BJ (cell line): ENCODE data around the gene HGFAC. TPM values are rescaled to one million over a fixed set of nuclear protein-coding genes. Genes with fewer than 3 reads are reported as not detected.
A peak's percentile ranks its signal among the peaks of the same experiment; 100 is the strongest.

Experiments
- CTCF ChIA-PET: fragments of 350-600 bp; formaldehyde crosslinking; extraction: SDS; loops from one replicate; lab custom pipeline; 2021; ENCODE audit warnings: antibody characterized with exemption, inconsistent platforms; lab: Yijun Ruan, JAX
- POLR2A ChIA-PET: fragments of 300-600 bp; sonication (Branson Sonifier 250); formaldehyde crosslinking; extraction: SDS; loops from one replicate; lab custom pipeline; 2021; ENCODE audit warnings: antibody characterized with exemption; lab: Charles Lee
- DNase-seq: peaks from one replicate; pipeline ENCODE4 v3.0.0-alpha.2; 2011; ENCODE audit warnings: low read depth
- H3K27me3 ChIP-seq: 2 replicates; pipeline ENCODE4 v1.6.0; 2011; ENCODE audit warnings: low read length; ENCODE audit not compliant: control insufficient read depth, insufficient read depth
- H3K36me3 ChIP-seq: 2 replicates; pipeline ENCODE4 v1.5.1; 2011; ENCODE audit warnings: low read length; ENCODE audit not compliant: control insufficient read depth, insufficient read depth
- H3K4me3 ChIP-seq: 2 replicates; pipeline ENCODE4 v1.5.1; 2011; ENCODE audit warnings: low read depth, mild to moderate bottlenecking, control low read depth, low read length
- polyA plus RNA-seq: library from polyadenylated mRNA; depleted of rRNA; stranded (reverse); fragments of >200 nt; gene quantifications from 2 replicates; pipeline ENCODE4 v1.2.3, GENCODE V29; 2011
- TF ChIP-seq, protein P1 (sequence below): IDR thresholded peaks from 2 replicates; pipeline ENCODE4 v1.5.1; 2011; ENCODE audit warnings: low read depth, mild to moderate bottlenecking, control low read depth, inconsistent platforms, low read length, moderate library complexity; ENCODE audit not compliant: insufficient read depth

The HGFAC gene
- polyA plus RNA-seq, 1 experiment = not detected

GRCh38 chr4:3399277-3400194 is 42.2 kb upstream of the HGFAC start:
- H3K36me3 ChIP-seq = no peaks in the 10 kb centered on the region
- no peaks in the 10 kb centered on the region for H3K27me3 ChIP-seq
- TF ChIP-seq, protein P1, sequence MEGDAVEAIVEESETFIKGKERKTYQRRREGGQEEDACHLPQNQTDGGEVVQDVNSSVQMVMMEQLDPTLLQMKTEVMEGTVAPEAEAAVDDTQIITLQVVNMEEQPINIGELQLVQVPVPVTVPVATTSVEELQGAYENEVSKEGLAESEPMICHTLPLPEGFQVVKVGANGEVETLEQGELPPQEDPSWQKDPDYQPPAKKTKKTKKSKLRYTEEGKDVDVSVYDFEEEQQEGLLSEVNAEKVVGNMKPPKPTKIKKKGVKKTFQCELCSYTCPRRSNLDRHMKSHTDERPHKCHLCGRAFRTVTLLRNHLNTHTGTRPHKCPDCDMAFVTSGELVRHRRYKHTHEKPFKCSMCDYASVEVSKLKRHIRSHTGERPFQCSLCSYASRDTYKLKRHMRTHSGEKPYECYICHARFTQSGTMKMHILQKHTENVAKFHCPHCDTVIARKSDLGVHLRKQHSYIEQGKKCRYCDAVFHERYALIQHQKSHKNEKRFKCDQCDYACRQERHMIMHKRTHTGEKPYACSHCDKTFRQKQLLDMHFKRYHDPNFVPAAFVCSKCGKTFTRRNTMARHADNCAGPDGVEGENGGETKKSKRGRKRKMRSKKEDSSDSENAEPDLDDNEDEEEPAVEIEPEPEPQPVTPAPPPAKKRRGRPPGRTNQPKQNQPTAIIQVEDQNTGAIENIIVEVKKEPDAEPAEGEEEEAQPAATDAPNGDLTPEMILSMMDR = no peak
- DNase-seq = no peak
- CTCF ChIA-PET = interaction anchor here (0.7 to 1.0 kb wide), 2 partner anchors 27 to 225 kb away, joined by 3 to 4 read pairs; no protein-coding TSS in a partner anchor
- H3K4me3 ChIP-seq = no peak overlapping the region
- POLR2A ChIA-PET = no interaction called here

DNA sequence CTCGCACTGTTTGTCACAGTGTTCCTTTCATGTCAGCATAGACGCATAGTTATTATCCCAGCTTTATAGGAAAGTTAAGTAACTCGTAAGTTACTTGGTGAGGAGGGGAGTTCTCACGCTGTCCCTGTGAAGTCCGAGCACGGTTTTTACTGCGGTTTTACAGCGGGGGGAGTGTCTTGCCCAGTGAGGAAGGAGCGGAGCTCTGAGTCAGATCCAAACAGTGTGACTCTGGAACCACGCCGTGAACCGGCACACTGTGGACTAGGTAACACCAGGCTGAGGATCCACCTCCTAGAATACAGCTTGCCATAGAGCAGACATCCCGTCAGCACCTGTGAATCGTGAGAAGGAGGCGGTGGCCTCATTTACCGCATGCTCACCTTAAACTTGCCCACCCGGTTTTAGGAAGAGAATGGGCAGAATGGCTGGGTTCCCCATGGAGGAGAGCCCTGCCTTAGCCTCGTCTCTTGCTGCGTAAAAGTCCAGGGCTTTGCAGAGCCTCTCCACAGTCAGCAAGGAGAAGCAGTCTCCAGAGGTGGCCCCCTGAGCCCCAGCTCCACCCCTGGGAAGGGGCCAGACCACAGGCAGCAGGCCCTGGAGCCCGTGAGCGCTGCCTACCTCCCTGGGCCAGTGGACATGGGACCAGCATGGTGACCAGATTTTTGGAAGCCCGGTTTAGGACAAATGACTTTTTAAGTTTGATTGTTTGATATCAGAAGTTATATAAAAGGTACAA is 40.2 kb upstream of the HGFAC start:
- H3K4me3 ChIP-seq = no peak overlapping the region
- POLR2A ChIA-PET = no interaction called here
- TF ChIP-seq, protein P1 = no peak
- CTCF ChIA-PET = interaction anchor here (1.3 kb wide), 1 partner anchor 9 kb away, joined by 4 read pairs; no protein-coding TSS in a partner anchor
- peak; percentile 19 for DNase-seq
- H3K36me3 ChIP-seq = no peaks in the 10 kb centered on the region
- no peaks in the 10 kb centered on the region for H3K27me3 ChIP-seq

DNA sequence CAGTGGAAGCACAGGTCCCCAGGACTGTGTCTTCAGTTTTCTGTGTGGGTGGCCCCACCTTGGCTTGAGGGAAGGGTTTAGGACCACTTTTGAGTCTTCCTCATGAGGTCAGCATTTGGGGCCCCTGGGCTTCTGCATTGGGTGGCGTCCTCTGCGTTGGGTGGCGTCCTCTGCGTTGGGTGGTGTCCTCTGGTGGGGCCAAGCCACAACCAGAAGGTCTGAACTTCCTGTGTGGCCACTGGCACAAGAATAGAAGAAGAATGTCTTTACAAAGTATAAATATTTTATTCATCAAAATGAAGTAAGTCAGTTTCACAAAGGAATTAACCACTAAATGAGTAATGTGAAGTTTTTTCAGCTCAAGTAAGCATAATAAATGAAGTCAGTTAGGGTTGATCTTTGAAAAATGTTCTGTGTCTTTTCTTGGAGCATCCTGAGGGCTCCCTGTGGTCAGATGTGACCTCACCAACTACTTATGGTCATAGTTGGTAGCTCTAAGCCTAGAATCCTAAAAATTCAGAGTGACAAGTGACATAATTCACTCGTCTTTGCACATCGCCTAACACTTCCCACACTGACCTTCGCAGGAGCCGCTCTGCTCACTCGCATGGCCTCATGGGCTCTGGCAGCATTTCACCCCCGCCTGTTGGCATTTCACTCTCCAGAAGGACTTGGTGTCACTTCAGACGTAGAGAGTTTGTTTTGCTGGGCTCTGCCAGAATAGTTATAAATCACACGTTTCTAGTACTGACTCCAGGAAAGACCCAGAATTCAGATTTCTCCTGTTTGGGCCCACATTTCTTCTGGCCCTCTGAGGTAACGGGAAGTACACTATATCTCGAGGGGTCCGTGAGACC is 39.0 kb upstream of the HGFAC start:
- POLR2A ChIA-PET = no interaction called here
- DNase-seq = peak; percentile 65
- Histone ChIP-seq H3K36me3 (no peaks in the 10 kb centered on the region), H3K27me3 (no peaks in the 10 kb centered on the region), H3K4me3 (no peak overlapping the region)
- TF ChIP-seq, protein P1 = no peak
- CTCF ChIA-PET = interaction anchor here (1.4 kb wide), 1 partner anchor 41 kb away, joined by 5 read pairs; no protein-coding TSS in a partner anchor

GRCh38 chr4:3403348-3403906 is 38.3 kb upstream of the HGFAC start:
- TF ChIP-seq, protein P1 = no peak
- no peaks in the 10 kb centered on the region for H3K27me3 ChIP-seq
- H3K36me3 ChIP-seq = no peaks in the 10 kb centered on the region
- H3K4me3 ChIP-seq = no peak overlapping the region
- POLR2A ChIA-PET = no interaction called here
- no peak for DNase-seq
- CTCF ChIA-PET = interaction anchor here (1.4 kb wide), 1 partner anchor 40 kb away, joined by 5 read pairs; no protein-coding TSS in a partner anchor
